Sigmoid colon (tissue), 4 donors: ENCODE data around the gene PACS1.
"Not testable (repeated sequence)": the region's sequence is repeated elsewhere in the genome, so short reads cannot be mapped to it uniquely, and the experiment has no call there.

ENCODE experiments used
- EP300 ChIP-seq, 4 donors: sonication (generic); formaldehyde crosslinking; IDR thresholded peaks; one replicate each; pipeline ENCODE4 v1.6.1; 2017; ENCODE audit warnings: antibody characterized with exemption in 4 of 4
- POLR2A ChIP-seq, 2 donors: fragments of 450-650 bp; IDR thresholded peaks; one replicate each; pipeline ENCODE4 v1.6.1; 2016; ENCODE audit warnings: antibody characterized with exemption in 2 of 2, mild to moderate bottlenecking in 2 of 2, moderate library complexity in 2 of 2
- POLR2AphosphoS5 ChIP-seq, 4 donors: sonication (generic); formaldehyde crosslinking; IDR thresholded peaks; one replicate each; pipeline ENCODE4 v1.6.1; 2017; ENCODE audit warnings: antibody characterized with exemption in 4 of 4
- TF ChIP-seq, protein P1 (sequence below), 4 experiments: fragments of 450-650 bp in 3 of 4; fragments of 200-600 bp in 1 of 4; IDR thresholded peaks; one replicate each; pipeline ENCODE4 v1.5.1; 2016 to 2019; ENCODE audit warnings: antibody characterized with exemption in 4 of 4, mild to moderate bottlenecking in 3 of 4, moderate library complexity in 2 of 4

DNA sequence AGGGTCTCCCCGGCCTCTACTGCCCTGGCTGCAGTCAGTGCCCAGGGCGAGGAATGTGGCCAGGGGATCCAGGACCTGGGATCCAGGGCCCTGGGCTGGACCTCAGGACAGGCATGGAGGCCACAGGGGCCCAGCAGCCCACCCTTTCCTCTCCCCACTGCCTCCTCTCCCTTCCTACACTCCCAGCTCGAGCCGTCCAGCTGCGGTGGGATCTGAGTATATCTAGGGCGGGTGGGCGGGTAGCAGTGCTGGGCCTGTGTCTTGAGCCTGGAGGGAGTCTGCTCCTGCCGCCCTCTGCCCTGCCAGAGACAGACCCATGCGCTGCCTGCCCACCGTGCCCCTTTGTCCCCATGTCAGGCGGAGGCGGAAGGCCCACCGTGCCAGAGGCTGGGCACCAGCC, 206.5 kb downstream of the PACS1 start:
- TF ChIP-seq, protein P1, sequence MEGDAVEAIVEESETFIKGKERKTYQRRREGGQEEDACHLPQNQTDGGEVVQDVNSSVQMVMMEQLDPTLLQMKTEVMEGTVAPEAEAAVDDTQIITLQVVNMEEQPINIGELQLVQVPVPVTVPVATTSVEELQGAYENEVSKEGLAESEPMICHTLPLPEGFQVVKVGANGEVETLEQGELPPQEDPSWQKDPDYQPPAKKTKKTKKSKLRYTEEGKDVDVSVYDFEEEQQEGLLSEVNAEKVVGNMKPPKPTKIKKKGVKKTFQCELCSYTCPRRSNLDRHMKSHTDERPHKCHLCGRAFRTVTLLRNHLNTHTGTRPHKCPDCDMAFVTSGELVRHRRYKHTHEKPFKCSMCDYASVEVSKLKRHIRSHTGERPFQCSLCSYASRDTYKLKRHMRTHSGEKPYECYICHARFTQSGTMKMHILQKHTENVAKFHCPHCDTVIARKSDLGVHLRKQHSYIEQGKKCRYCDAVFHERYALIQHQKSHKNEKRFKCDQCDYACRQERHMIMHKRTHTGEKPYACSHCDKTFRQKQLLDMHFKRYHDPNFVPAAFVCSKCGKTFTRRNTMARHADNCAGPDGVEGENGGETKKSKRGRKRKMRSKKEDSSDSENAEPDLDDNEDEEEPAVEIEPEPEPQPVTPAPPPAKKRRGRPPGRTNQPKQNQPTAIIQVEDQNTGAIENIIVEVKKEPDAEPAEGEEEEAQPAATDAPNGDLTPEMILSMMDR (IDR thresholded peaks at IDR 0.05) = not testable (repeated sequence)
- not testable (repeated sequence) for TF ChIP-seq POLR2A, EP300, POLR2AphosphoS5 (IDR thresholded peaks at IDR 0.05)
